Gastroesophageal sphincter (tissue), 3 donors: ENCODE data around the gene SSNA1.

Source experiments
- EP300 ChIP-seq: sonication (generic); formaldehyde crosslinking; IDR thresholded peaks from one replicate; pipeline ENCODE4 v1.6.1; 2017; ENCODE audit warnings: antibody characterized with exemption, mild to moderate bottlenecking
- POLR2A ChIP-seq, 2 donors: fragments of 450-650 bp; IDR thresholded peaks; one replicate each; pipeline ENCODE4 v1.6.1; 2017; ENCODE audit warnings: antibody characterized with exemption in 2 of 2, mild to moderate bottlenecking in 2 of 2, moderate library complexity in 1 of 2
- POLR2AphosphoS5 ChIP-seq: sonication (generic); formaldehyde crosslinking; IDR thresholded peaks from one replicate; pipeline ENCODE4 v1.6.1; 2017; ENCODE audit warnings: antibody characterized with exemption
- TF ChIP-seq, protein P1 (sequence below), 4 experiments: fragments of 200-600 bp in 2 of 4; fragments of 450-650 bp in 2 of 4; sonication (generic) in 1 of 4; IDR thresholded peaks; one replicate each; pipeline ENCODE4 v1.5.1; 2017 to 2019; ENCODE audit warnings: antibody characterized with exemption in 4 of 4, mild to moderate bottlenecking in 2 of 4, moderate library complexity in 2 of 4

GRCh38 chr9:137195525-137196220, 7.2 kb downstream of the SSNA1 start:
- TF ChIP-seq, protein P1, sequence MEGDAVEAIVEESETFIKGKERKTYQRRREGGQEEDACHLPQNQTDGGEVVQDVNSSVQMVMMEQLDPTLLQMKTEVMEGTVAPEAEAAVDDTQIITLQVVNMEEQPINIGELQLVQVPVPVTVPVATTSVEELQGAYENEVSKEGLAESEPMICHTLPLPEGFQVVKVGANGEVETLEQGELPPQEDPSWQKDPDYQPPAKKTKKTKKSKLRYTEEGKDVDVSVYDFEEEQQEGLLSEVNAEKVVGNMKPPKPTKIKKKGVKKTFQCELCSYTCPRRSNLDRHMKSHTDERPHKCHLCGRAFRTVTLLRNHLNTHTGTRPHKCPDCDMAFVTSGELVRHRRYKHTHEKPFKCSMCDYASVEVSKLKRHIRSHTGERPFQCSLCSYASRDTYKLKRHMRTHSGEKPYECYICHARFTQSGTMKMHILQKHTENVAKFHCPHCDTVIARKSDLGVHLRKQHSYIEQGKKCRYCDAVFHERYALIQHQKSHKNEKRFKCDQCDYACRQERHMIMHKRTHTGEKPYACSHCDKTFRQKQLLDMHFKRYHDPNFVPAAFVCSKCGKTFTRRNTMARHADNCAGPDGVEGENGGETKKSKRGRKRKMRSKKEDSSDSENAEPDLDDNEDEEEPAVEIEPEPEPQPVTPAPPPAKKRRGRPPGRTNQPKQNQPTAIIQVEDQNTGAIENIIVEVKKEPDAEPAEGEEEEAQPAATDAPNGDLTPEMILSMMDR (IDR thresholded peaks at IDR 0.05) = no peak
- TF ChIP-seq EP300 (no peak), POLR2A (IDR thresholded peaks at IDR 0.05) (no peak), POLR2AphosphoS5 (no peak)
